ES-I3 (cell line): ENCODE data around the gene IL3.

Source experiments
- H3K36me3 ChIP-seq: 2 replicates; pipeline ENCODE4 v1.6.1; 2013; ENCODE audit warnings: mild to moderate bottlenecking, low read length, control low read depth, moderate library complexity; ENCODE audit not compliant: insufficient read depth
- H3K4me1 ChIP-seq: 2 replicates; pipeline ENCODE4 v1.6.1; 2013; ENCODE audit warnings: mild to moderate bottlenecking, control low read depth, low read length; ENCODE audit not compliant: insufficient read depth
- H3K9ac ChIP-seq: 2 replicates; pipeline ENCODE4 v1.6.1; 2013; ENCODE audit warnings: low read depth, mild to moderate bottlenecking, low read length, moderate library complexity
- H3K9me3 ChIP-seq: 2 replicates; pipeline ENCODE4 v1.6.1; 2013; ENCODE audit warnings: mild to moderate bottlenecking, low read length, moderate library complexity; ENCODE audit not compliant: control insufficient read depth, insufficient read depth

Gene IL3

GRCh38 chr5:132109494-132110053, 49.1 kb downstream of the IL3 start:
- no peaks in the 10 kb centered on the region for H3K9me3 ChIP-seq
- H3K36me3 ChIP-seq = no peaks in the 10 kb centered on the region
- H3K4me1 ChIP-seq = no peaks in the 10 kb centered on the region
- H3K9ac ChIP-seq = no peak overlapping the region

GRCh38 chr5:132110195-132110594, 49.7 kb downstream of the IL3 start:
- H3K4me1 ChIP-seq = no peaks in the 10 kb centered on the region
- no peaks in the 10 kb centered on the region for H3K9me3 ChIP-seq
- no peak overlapping the region for H3K9ac ChIP-seq
- no peaks in the 10 kb centered on the region for H3K36me3 ChIP-seq

GRCh38 chr5:132110930-132111329, 50.5 kb downstream of the IL3 start:
- Histone ChIP-seq H3K9ac (no peak overlapping the region), H3K9me3 (no peaks in the 10 kb centered on the region), H3K36me3 (no peaks in the 10 kb centered on the region), H3K4me1 (no peaks in the 10 kb centered on the region)

- Histone ChIP-seq H3K36me3 (no peaks in the 10 kb centered on the region), H3K9me3 (no peaks in the 10 kb centered on the region), H3K9ac (no peak overlapping the region), H3K4me1 (peaks cover 2% of the 10 kb centered on the region)
These were observed 51.7 kb downstream of the IL3 start for GRCh38 chr5:132112111-132112510.
